ENCODE data around the gene SKP2.

- TF ChIP-seq CTCF (IDR thresholded peaks at IDR 0.05; ENCODE audit: low read depth, low read length) (no peak), POLR2A (IDR thresholded peaks at IDR 0.05; ENCODE audit: extremely low read depth, insufficient read length) (no peak), MYC (IDR thresholded peaks at IDR 0.05; ENCODE audit: low read depth, low read length) (no peak), MAX (IDR thresholded peaks at IDR 0.05; ENCODE audit: low read depth, low read length) (no peak)
Observed at GRCh38 chr5:36153298-36153677, 1.4 kb downstream of the SKP2 start.
